ENCODE data around the gene SPPL2C. TPM values are rescaled to one million over a fixed set of nuclear protein-coding genes. Genes with fewer than 3 reads are reported as not detected.

Gene SPPL2C
- total RNA-seq, 1 donor, result not detected

DNA sequence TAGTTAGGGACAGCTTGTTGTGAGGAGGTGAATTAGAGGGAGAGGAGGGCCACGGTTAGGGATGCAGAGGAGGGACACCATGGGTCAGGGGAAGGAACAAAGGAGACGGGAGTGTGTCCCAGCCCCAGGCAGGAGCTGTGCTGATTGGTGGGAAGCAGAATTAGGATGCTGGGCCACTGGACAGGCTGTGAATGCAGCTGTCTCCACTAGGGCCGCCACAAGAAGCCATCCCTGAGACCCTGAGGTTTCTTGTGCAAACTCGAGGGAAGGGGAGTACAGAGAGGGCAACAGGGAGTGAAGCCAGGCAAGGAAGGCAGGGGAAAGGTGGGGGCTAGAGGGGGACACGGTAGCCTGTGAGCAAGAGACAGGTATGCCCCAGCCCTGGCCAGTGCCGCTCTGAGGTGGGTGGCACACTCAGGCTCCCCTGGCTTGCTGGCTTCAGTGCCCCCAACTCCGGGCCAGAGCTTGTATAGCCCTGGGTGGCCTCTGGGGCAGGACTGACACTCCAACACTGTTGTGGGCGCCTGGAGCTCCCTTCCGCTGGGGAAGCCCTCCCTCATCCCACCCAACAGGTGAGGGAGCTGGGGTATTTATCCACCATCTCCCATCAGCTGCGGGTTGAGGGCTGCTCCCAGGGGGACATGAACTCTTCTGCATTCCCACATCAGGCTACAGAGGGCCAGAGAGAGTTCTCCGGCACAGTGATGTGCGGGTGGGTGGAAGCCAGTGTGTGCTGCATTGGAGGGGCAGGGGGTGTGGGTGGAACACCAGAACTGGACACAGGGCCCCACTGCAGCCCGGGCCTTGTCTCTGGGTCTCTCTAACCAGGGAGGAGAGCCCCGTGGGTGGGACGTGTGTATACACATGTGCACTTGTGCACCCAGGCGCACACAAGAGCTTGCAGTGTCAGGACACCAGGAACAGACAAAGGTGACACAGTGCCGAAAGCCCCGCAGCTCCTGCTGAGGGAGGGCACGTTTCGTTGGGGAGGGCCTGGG is 8.3 kb upstream of the SPPL2C start:
- TF ChIP-seq CTCF (IDR thresholded peaks at IDR 0.05; ENCODE audit: insufficient read depth, low read length), result no peak
- DNase-seq (ENCODE audit: low read depth), result no peak
- H3K4me3 ChIP-seq (ENCODE audit: low read depth, low read length), result no peak overlapping the region

DNA sequence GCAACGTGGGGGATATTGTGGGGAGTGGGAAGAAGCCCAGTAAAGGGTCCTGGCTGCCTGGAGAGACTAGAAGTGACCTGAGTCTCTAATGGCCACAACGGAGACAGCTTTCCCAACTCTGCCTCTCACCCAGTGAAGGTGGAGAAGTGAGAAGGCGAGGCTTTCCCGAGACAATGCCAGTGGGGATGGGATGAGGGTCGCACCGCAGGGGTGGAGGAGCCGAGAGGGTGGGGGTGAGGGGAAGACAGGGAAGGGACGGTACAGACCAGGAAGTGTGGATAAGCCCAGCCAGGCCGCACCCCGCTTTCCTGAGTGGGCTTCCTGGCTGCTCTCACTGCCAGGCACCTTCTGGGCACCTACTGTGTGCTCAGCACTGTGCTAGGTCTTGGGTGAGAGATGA is 7.5 kb upstream of the SPPL2C start:
- no peak for DNase-seq (ENCODE audit: low read depth)
- no peak for TF ChIP-seq CTCF (IDR thresholded peaks at IDR 0.05; ENCODE audit: insufficient read depth, low read length)
- no peak overlapping the region for H3K4me3 ChIP-seq (ENCODE audit: low read depth, low read length)

DNA sequence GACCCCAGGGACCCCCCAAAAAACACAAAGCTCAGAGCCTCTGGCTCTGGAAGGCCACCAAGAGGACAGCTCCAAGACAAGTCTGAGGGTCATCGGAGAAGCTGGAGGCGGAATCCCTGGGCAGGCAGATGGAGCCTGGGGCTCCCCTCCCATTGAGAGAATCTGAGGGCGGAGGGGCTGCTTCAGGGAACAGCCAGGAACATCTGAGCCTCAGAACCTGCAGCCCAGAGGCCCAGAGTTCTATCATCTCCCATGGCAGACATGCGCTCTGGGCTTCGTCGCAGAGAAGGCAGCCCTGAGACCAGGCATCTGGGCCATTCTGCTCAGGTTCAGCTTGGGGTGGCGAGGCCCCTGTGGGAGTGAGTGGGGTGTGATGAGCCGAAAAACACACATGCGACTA is 7.1 kb upstream of the SPPL2C start:
- H3K4me3 ChIP-seq (ENCODE audit: low read depth, low read length), result no peak overlapping the region
- TF ChIP-seq CTCF (IDR thresholded peaks at IDR 0.05; ENCODE audit: insufficient read depth, low read length), result no peak
- DNase-seq (ENCODE audit: low read depth), result no peak

- TF ChIP-seq CTCF (IDR thresholded peaks at IDR 0.05; ENCODE audit: insufficient read depth, low read length), result no peak
- DNase-seq (ENCODE audit: low read depth), result no peak
- no peak overlapping the region for H3K4me3 ChIP-seq (ENCODE audit: low read depth, low read length)
Measured at GRCh38 chr17:45838751-45839295, 5.9 kb upstream of the SPPL2C start.

DNA sequence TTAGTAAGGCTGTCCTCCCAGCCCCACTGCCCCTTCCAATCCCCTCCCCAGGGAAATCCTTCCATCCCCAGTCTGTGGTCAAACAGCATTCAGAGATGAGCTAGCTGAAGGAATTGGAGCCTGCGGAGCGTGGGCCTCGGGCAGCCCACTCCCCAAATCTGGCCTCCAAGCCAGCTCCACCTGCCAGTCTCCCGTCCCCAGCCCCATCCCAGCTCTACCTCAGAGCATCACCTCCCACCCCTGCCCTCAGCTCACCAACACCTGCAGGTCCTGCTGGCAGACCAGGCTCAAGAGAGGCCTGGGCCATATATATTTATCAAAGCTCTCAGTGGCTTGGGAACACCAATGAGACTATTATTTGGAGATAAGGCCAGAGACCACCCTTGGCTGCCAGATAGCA is 5.2 kb upstream of the SPPL2C start:
- no peak for TF ChIP-seq CTCF (IDR thresholded peaks at IDR 0.05; ENCODE audit: insufficient read depth, low read length)
- H3K4me3 ChIP-seq (ENCODE audit: low read depth, low read length), result no peak overlapping the region
- DNase-seq (ENCODE audit: low read depth), result no peak

GRCh38 chr17:45841186-45841585 is 3.5 kb upstream of the SPPL2C start:
- no peak for TF ChIP-seq CTCF (IDR thresholded peaks at IDR 0.05; ENCODE audit: insufficient read depth, low read length)
- H3K4me3 ChIP-seq (ENCODE audit: low read depth, low read length), result no peak overlapping the region
- DNase-seq (ENCODE audit: low read depth), result no peak
